Naive thymus-derived CD4-positive, alpha-beta T cell (primary cell): Measurements from ENCODE around the gene SORCS1. TPM values are rescaled to one million over a fixed set of nuclear protein-coding genes. Genes with fewer than 3 reads are reported as not detected.

Experiments used
- ATAC-seq: fragments of 150-1000 bp; cut with Tn5 transposase; 2 replicates; pipeline ENCODE4 v1.10.0; 2021; ENCODE audit warnings: mild to moderate bottlenecking, moderate library complexity
- CTCF ChIA-PET: fragments of 350-600 bp; sonication (Branson Sonifier 250); formaldehyde crosslinking; loops from one replicate; lab custom pipeline; 2021; ENCODE audit warnings: antibody characterized with exemption; lab: Charles Lee
- POLR2A ChIA-PET: fragments of 350-600 bp; sonication (Branson Sonifier 250); formaldehyde crosslinking; loops from one replicate; lab custom pipeline; 2021; ENCODE audit warnings: antibody characterized with exemption, inconsistent platforms; lab: Charles Lee
- DNase-seq, 9 donors: peaks; one replicate each; pipeline versions ENCODE4 v3.0.0 to v3.0.0-alpha.2; 2020 to 2022; ENCODE audit warnings: mixed read lengths in 1 of 9
- H3K27ac ChIP-seq: one replicate; pipeline ENCODE4 v1.7.0; 2013; ENCODE audit warnings: mild to moderate bottlenecking, low read depth, low read length, moderate library complexity
- H3K27me3 ChIP-seq, 2 donors: one replicate each; pipeline ENCODE4 v1.7.0; 2013; ENCODE audit warnings: low read length in 2 of 2, mild to moderate bottlenecking in 2 of 2, moderate library complexity in 2 of 2; ENCODE audit not compliant: control insufficient read depth in 2 of 2, insufficient read depth in 2 of 2
- H3K36me3 ChIP-seq, 3 experiments: 1 replicate in 2 of 3; 2 replicates in 1 of 3; pipeline ENCODE4 v1.7.0; 2013; ENCODE audit warnings: low read length in 3 of 3, mild to moderate bottlenecking in 3 of 3, moderate library complexity in 1 of 3; ENCODE audit not compliant: insufficient read depth in 3 of 3, control insufficient read depth in 2 of 3
- H3K4me1 ChIP-seq, 2 donors: one replicate each; pipeline ENCODE4 v1.7.0; 2013; ENCODE audit warnings: low read length in 2 of 2, mild to moderate bottlenecking in 2 of 2, moderate library complexity in 1 of 2; ENCODE audit not compliant: control insufficient read depth in 2 of 2, insufficient read depth in 2 of 2
- H3K4me3 ChIP-seq: 2 replicates; pipeline ENCODE4 v1.7.0; 2013; ENCODE audit warnings: mild to moderate bottlenecking, low read length
- H3K9me3 ChIP-seq, 3 experiments: 1 replicate in 2 of 3; 2 replicates in 1 of 3; pipeline ENCODE4 v1.7.0; 2013; ENCODE audit warnings: low read length in 3 of 3; ENCODE audit not compliant: control insufficient read depth in 2 of 3
- H3K27ac Mint-ChIP-seq, 9 donors: one replicate each; pipeline ENCODE4 v1.8.0; 2020 to 2022; ENCODE audit warnings: mixed read lengths in 9 of 9, mild to moderate bottlenecking in 8 of 9, moderate library complexity in 5 of 9, inconsistent platforms in 2 of 9
- H3K27me3 Mint-ChIP-seq, 5 donors: one replicate each; pipeline ENCODE4 v1.8.0; 2021 to 2022; ENCODE audit warnings: mixed read lengths in 5 of 5, mild to moderate bottlenecking in 1 of 5
- H3K36me3 Mint-ChIP-seq, 5 donors: one replicate each; pipeline ENCODE4 v1.8.0; 2020 to 2022; ENCODE audit warnings: mixed read lengths in 5 of 5, mild to moderate bottlenecking in 3 of 5, inconsistent platforms in 1 of 5
- H3K4me1 Mint-ChIP-seq, 7 donors: one replicate each; pipeline ENCODE4 v1.8.0; 2020 to 2022; ENCODE audit warnings: mixed read lengths in 7 of 7, mild to moderate bottlenecking in 3 of 7, inconsistent platforms in 1 of 7
- H3K4me3 Mint-ChIP-seq, 10 donors: one replicate each; pipeline ENCODE4 v1.8.0; 2020 to 2022; ENCODE audit warnings: mild to moderate bottlenecking in 10 of 10, mixed read lengths in 10 of 10, moderate library complexity in 6 of 10, inconsistent platforms in 2 of 10
- H3K9me3 Mint-ChIP-seq, 11 donors: one replicate each; pipeline ENCODE4 v1.8.0; 2020 to 2022; ENCODE audit warnings: mixed read lengths in 11 of 11, mild to moderate bottlenecking in 4 of 11, inconsistent platforms in 1 of 11, moderate library complexity in 1 of 11
- intact Hi-C, 2 donors: fragments of 100-400 bp; cut with micrococcal nuclease; formaldehyde crosslinking; loops; one replicate each; pipeline ENCODE4 v1.15.1; 2023
- polyA plus RNA-seq, 2 donors: library from polyadenylated mRNA; unstranded; fragments of 300-500 nt; fragmentation: Illumina TruSeq; gene quantifications; one replicate each; pipeline ENCODE4 v1.2.3, GENCODE V29; 2021
- total RNA-seq, 6 experiments: library from RNA in 5 of 6; stranded (reverse) in 5 of 6; gene quantifications; 1 replicate in 5 of 6; 2 replicates in 1 of 6; pipeline ENCODE4 v1.2.3 and lab custom pipeline; 2021 to 2026

Gene SORCS1
- total and polyA plus RNA-seq, 7 experiments from 2014 or later, result not detected

DNA sequence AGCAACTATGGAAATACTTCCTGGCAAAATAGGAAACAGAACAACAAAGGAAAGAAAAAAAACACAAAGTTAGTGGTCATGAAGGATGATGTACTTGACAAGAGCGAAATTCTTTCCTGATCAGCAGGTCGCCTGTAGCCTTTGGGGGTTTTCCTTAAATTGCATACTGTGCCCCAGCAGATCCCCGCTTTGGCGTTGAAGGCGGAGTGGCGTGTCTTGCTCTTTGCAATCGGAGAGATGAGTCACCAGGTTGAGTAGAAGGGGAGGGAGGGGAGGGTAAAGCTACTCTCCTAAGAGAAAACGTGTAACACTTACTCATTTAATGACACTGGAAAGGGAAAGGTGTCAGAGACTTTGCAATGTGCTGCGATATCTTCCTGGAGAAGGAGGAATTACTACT is 587.2 kb downstream of the SORCS1 start:
- Mint-ChIP-seq H3K4me1 (no peaks in the 10 kb centered on the region), H3K36me3 (no peaks in the 10 kb centered on the region), H3K9me3 (peaks cover 0 to 6% (median 0%) of the 10 kb centered on the region in 11 donors), H3K27ac (no peak overlapping the region), H3K4me3 (no peak overlapping the region), H3K27me3 (peaks cover 0 to 20% (median 10%) of the 10 kb centered on the region in 5 donors)
- H3K27ac ChIP-seq, result no peak overlapping the region
- no peaks in the 10 kb centered on the region for H3K9me3 ChIP-seq
- ATAC-seq, result no peak
- no peak overlapping the region for H3K4me3 ChIP-seq
- no peaks in the 10 kb centered on the region for H3K36me3 ChIP-seq
- ChIA-PET POLR2A (no interaction called here), CTCF (interaction anchor here (0.5 kb wide), 1 partner anchor 12 kb away, joined by 3 read pairs; no protein-coding TSS in a partner anchor)
- intact Hi-C loops, result no loop called here
- H3K4me1 ChIP-seq, result no peaks in the 10 kb centered on the region
- no peaks in the 10 kb centered on the region for H3K27me3 ChIP-seq
- DNase-seq, result no peak

DNA sequence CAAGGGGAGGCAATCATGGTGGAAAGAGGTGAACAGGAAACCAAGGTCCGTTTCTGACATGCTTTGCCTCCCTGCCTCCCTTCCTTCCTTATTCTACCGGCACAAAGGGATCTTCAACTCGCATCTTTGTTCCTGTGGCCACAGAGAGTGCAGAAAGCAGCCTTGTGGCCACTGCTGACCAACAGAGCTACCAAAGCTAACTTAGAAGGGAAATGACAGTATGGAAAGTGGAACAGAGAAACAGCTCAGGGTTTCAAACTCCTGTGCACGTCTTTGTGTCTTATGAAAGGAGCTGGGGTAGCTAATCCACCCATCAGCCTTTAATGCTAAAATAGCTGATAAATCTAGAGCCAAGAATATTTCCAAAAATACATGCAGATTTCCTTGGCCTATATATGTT is 588.0 kb downstream of the SORCS1 start:
- ChIA-PET CTCF (no interaction called here), POLR2A (no interaction called here)
- Mint-ChIP-seq H3K27ac (no peak overlapping the region), H3K27me3 (peaks cover 0 to 20% (median 10%) of the 10 kb centered on the region in 5 donors), H3K36me3 (no peaks in the 10 kb centered on the region), H3K4me1 (no peaks in the 10 kb centered on the region), H3K9me3 (peaks cover 0 to 6% (median 0%) of the 10 kb centered on the region in 11 donors), H3K4me3 (no peak overlapping the region)
- Histone ChIP-seq H3K9me3 (no peaks in the 10 kb centered on the region), H3K4me1 (no peaks in the 10 kb centered on the region), H3K27ac (no peak overlapping the region), H3K36me3 (no peaks in the 10 kb centered on the region), H3K27me3 (no peaks in the 10 kb centered on the region), H3K4me3 (no peak overlapping the region)
- DNase-seq (no peak), ATAC-seq (no peak)
- intact Hi-C loops, result no loop called here

DNA sequence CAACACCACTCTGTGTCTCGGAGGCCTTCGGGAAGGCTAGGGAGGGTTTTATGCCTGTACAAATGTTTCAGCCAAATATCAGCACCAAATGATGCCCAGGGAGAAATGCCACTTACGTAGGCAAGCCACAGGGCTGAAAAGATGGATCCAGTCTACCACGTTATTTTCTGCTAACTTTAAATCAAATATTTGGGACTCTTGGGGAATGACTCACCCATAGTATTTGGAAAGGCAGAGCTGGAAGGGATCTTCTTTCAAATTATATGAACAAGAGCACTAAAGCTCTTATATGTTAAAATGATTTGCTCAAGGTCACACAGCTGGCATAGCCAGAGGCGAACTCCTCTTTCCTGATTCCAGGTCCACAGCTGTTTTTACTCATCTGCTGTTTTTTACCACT is 591.4 kb downstream of the SORCS1 start:
- no peak overlapping the region for H3K27ac ChIP-seq
- Mint-ChIP-seq H3K27me3 (peaks cover 0 to 12% (median 10%) of the 10 kb centered on the region in 5 donors), H3K4me1 (no peaks in the 10 kb centered on the region), H3K9me3 (peaks cover 0 to 7% (median 0%) of the 10 kb centered on the region in 11 donors), H3K4me3 (no peak overlapping the region), H3K27ac (no peak overlapping the region), H3K36me3 (no peaks in the 10 kb centered on the region)
- no peaks in the 10 kb centered on the region for H3K27me3 ChIP-seq
- H3K36me3 ChIP-seq, result no peaks in the 10 kb centered on the region
- no peak for ATAC-seq
- no peaks in the 10 kb centered on the region for H3K9me3 ChIP-seq
- no peak for DNase-seq
- intact Hi-C loops, result no loop called here
- CTCF ChIA-PET, result no interaction called here
- POLR2A ChIA-PET, result no interaction called here
- no peaks in the 10 kb centered on the region for H3K4me1 ChIP-seq
- H3K4me3 ChIP-seq, result no peak overlapping the region

DNA sequence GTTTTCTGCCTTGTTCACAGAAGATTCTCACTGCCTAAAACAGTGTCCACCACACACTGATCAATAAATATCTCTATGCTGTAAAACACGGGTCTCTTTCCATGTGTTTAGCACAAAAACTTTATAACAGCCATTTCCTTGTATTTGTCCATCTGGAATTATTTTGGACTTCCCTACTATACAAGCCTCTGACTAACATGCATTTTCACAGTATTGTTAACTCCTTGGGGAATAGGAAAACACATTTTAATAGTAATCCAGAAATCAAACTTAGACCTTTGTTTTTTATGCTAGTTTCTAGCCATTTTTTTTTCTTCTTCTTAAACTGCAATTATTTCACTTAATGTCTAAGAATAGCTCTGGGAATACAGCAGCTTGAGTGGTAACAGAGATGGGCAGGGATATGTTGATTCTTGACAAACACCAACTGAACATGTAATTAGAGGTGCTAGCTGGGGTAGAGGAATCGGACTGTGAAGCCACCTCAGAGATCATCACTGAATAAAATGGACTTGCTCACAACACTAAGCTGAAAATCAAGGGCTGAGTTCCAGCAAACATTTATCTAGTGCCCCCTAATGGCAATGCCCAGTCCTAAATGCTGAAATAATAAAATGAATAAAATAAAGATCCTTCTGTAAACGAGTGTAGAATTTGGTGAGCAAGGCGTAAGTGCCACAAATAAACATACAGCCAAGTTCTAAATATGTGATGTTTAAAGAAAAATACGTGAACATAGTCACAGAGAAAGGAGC is 593.1 kb downstream of the SORCS1 start:
- H3K4me3 ChIP-seq, result no peak overlapping the region
- H3K4me1 Mint-ChIP-seq, result no peaks in the 10 kb centered on the region

DNA sequence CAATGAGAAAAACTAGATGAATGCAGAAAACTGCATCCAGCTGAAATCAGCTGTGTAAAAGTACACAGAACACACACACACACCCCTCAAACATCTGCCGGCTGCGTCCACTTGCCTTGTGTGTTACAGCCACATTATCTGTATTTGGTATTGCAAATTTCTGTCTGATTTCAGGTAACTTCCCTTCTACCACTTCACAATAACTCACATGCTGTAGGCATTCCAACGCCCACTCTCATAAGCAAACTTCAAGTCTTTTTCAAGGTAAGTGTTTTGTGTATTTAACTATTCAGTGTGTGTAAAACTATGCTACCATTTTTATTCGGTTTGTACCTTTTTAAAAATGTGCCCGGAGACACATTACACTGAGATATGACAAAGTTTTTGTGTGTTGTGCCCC is 594.2 kb downstream of the SORCS1 start:
- Mint-ChIP-seq H3K4me3 (no peak overlapping the region), H3K36me3 (no peaks in the 10 kb centered on the region), H3K4me1 (no peaks in the 10 kb centered on the region), H3K27ac (no peak overlapping the region), H3K9me3 (peaks cover 0 to 11% (median 0%) of the 10 kb centered on the region in 11 donors), H3K27me3 (no peaks in the 10 kb centered on the region)
- DNase-seq, result no peak
- H3K27ac ChIP-seq, result no peak overlapping the region
- POLR2A ChIA-PET, result no interaction called here
- H3K27me3 ChIP-seq, result no peaks in the 10 kb centered on the region
- no peak for ATAC-seq
- no peak overlapping the region for H3K4me3 ChIP-seq
- no peaks in the 10 kb centered on the region for H3K4me1 ChIP-seq
- intact Hi-C loops, result no loop called here
- H3K36me3 ChIP-seq, result no peaks in the 10 kb centered on the region
- CTCF ChIA-PET, result no interaction called here
- H3K9me3 ChIP-seq, result no peaks in the 10 kb centered on the region

More for the DNA sequence above, 593.1 kb downstream of the SORCS1 start:
- intact Hi-C loops, result no loop called here
- ChIA-PET POLR2A (no interaction called here), CTCF (no interaction called here)
- Mint-ChIP-seq H3K36me3 (no peaks in the 10 kb centered on the region), H3K27me3 (peaks cover 0 to 10% (median 6%) of the 10 kb centered on the region in 5 donors), H3K27ac (no peak overlapping the region), H3K4me3 (no peak overlapping the region), H3K9me3 (peaks cover 0 to 17% (median 1%) of the 10 kb centered on the region in 11 donors)
- H3K9me3 ChIP-seq, result no peaks in the 10 kb centered on the region
- no peak for DNase-seq
- H3K4me1 ChIP-seq, result no peaks in the 10 kb centered on the region
- no peak overlapping the region for H3K27ac ChIP-seq
- H3K36me3 ChIP-seq, result no peaks in the 10 kb centered on the region
- H3K27me3 ChIP-seq, result no peaks in the 10 kb centered on the region
- no peak for ATAC-seq

DNA sequence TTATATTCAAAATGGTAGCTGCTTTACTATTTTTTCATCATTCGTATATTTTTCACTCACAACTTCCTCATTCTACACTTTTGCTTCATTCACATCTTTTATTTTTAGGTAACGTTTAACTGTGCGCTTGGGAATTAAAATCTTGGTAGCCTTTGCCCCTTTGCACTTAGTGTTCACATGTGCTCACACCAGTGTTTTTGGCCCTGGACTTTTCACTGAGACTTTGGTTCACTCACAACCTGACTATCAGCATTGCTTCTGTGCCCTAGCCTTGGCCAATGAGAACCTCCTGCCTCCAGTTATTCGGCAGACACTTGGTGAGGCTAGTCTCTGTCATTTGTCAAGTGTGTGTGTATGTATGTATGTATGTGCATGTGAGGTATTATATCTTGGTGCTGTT is 596.9 kb downstream of the SORCS1 start:
- no peak for ATAC-seq

DNA sequence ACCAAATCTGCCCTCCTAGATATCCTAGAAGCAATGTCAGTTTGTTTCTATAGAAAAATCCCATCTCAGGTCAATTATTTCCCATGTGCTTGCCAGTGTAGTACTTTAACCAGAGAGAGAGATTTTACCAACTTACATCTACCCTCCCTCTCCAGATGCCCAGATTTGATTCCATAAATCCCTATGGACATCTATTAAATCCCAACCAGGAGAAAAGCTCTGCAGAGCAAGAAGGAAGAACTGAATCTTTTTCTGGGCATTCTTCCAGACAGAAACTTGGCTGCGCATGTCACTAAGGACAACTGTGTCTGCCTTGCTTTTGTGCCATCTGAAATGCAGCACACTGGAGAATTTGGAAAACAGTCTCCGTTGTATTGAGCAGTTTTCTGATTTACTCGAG is 597.6 kb downstream of the SORCS1 start:
- H3K36me3 ChIP-seq, result no peaks in the 10 kb centered on the region
- Mint-ChIP-seq H3K27me3 (no peaks in the 10 kb centered on the region), H3K9me3 (peaks cover 0 to 11% (median 3%) of the 10 kb centered on the region in 11 donors), H3K27ac (no peak overlapping the region), H3K4me1 (no peaks in the 10 kb centered on the region), H3K36me3 (no peaks in the 10 kb centered on the region), H3K4me3 (no peak overlapping the region)
- ATAC-seq, result no peak
- CTCF ChIA-PET, result no interaction called here
- H3K4me3 ChIP-seq, result no peak overlapping the region
- H3K27ac ChIP-seq, result no peak overlapping the region
- H3K4me1 ChIP-seq, result no peaks in the 10 kb centered on the region
- intact Hi-C loops, result no loop called here
- DNase-seq, result no peak
- no peaks in the 10 kb centered on the region for H3K9me3 ChIP-seq
- no peaks in the 10 kb centered on the region for H3K27me3 ChIP-seq
- POLR2A ChIA-PET, result no interaction called here

More for the DNA sequence above, 596.9 kb downstream of the SORCS1 start:
- Histone ChIP-seq H3K27ac (no peak overlapping the region), H3K9me3 (no peaks in the 10 kb centered on the region), H3K4me1 (no peaks in the 10 kb centered on the region), H3K27me3 (no peaks in the 10 kb centered on the region), H3K4me3 (no peak overlapping the region), H3K36me3 (no peaks in the 10 kb centered on the region)
- POLR2A ChIA-PET, result no interaction called here
- intact Hi-C loops, result no loop called here
- H3K36me3 Mint-ChIP-seq, result no peaks in the 10 kb centered on the region
- no peaks in the 10 kb centered on the region for H3K27me3 Mint-ChIP-seq
- CTCF ChIA-PET, result no interaction called here
- H3K9me3 Mint-ChIP-seq, result peaks cover 0 to 11% (median 3%) of the 10 kb centered on the region in 11 donors
- H3K4me1 Mint-ChIP-seq, result no peaks in the 10 kb centered on the region
- no peak overlapping the region for H3K4me3 Mint-ChIP-seq
- no peak overlapping the region for H3K27ac Mint-ChIP-seq
- no peak for DNase-seq
